HG03103 (cell line): Measurements from ENCODE around the gene PRMT3.
"Not testable (repeated sequence)": the region's sequence is repeated elsewhere in the genome, so short reads cannot be mapped to it uniquely, and the experiment has no call there.

ENCODE experiments used
- ATAC-seq: cut with Tn5 transposase; IDR thresholded peaks from one replicate; pipeline ENCODE4 v1.9.1; 2021; ENCODE audit warnings: low read depth; ENCODE audit not compliant: unreplicated experiment

PRMT3 gene

GRCh38 chr11:20373568-20374209 lies 13.8 kb upstream of the PRMT3 start:
- ATAC-seq, result no peak

- ATAC-seq, result no peak
Observed at GRCh38 chr11:20374741-20375300, 12.7 kb upstream of the PRMT3 start.

GRCh38 chr11:20376162-20376730 lies 11.3 kb upstream of the PRMT3 start:
- no peak for ATAC-seq

GRCh38 chr11:20385996-20386395 lies 1.5 kb upstream of the PRMT3 start:
- not testable (repeated sequence) for ATAC-seq

- peak; percentile 5 for ATAC-seq
Observed at GRCh38 chr11:20388096-20389055, 860 bp downstream of the PRMT3 start.

- ATAC-seq, result peak; percentile 86
Observed at GRCh38 chr11:20397281-20397680, 9.8 kb downstream of the PRMT3 start.

GRCh38 chr11:20399498-20399897 lies 12.0 kb downstream of the PRMT3 start:
- ATAC-seq, result no peak

GRCh38 chr11:20403059-20403458 lies 15.5 kb downstream of the PRMT3 start:
- no peak for ATAC-seq

- ATAC-seq, result no peak
Observed at GRCh38 chr11:20406484-20406883, 19.0 kb downstream of the PRMT3 start.

GRCh38 chr11:20407344-20407743 lies 19.8 kb downstream of the PRMT3 start:
- ATAC-seq, result no peak

GRCh38 chr11:20415432-20415831 lies 27.9 kb downstream of the PRMT3 start:
- no peak for ATAC-seq

GRCh38 chr11:20417771-20418170 lies 30.3 kb downstream of the PRMT3 start:
- no peak for ATAC-seq

GRCh38 chr11:20421946-20422345 lies 34.4 kb downstream of the PRMT3 start:
- ATAC-seq, result no peak

- no peak for ATAC-seq
Observed at GRCh38 chr11:20429216-20429615, 41.7 kb downstream of the PRMT3 start.

- ATAC-seq, result no peak
Observed at GRCh38 chr11:20438637-20439036, 51.1 kb downstream of the PRMT3 start.

- ATAC-seq, result no peak
Observed at GRCh38 chr11:20443596-20443995, 56.1 kb downstream of the PRMT3 start.

- no peak for ATAC-seq
Observed at GRCh38 chr11:20444535-20444934, 57.0 kb downstream of the PRMT3 start.

- no peak for ATAC-seq
Observed at GRCh38 chr11:20448834-20449233, 61.3 kb downstream of the PRMT3 start.

- no peak for ATAC-seq
Observed at GRCh38 chr11:20450829-20451228, 63.3 kb downstream of the PRMT3 start.

- no peak for ATAC-seq
Observed at GRCh38 chr11:20451568-20451967, 64.1 kb downstream of the PRMT3 start.

- ATAC-seq, result no peak
Observed at GRCh38 chr11:20452585-20452984, 65.1 kb downstream of the PRMT3 start.
